Activated naive CD4-positive, alpha-beta T cell treated with anti-CD3 and anti-CD28 coated beads, Interleukin-2, amount 50 U/mL, for 24 hours (primary cell): Measurements from ENCODE around the gene TPM3.

Experiments
- H3K27ac Mint-ChIP-seq: one replicate; pipeline ENCODE4 v1.8.0; 2021; ENCODE audit warnings: mild to moderate bottlenecking, mixed read lengths
- H3K27me3 Mint-ChIP-seq: one replicate; pipeline ENCODE4 v1.8.0; 2021; ENCODE audit warnings: mixed read lengths
- H3K36me3 Mint-ChIP-seq: one replicate; pipeline ENCODE4 v1.8.0; 2021; ENCODE audit warnings: mixed read lengths
- H3K4me1 Mint-ChIP-seq: one replicate; pipeline ENCODE4 v1.8.0; 2021; ENCODE audit warnings: mixed read lengths
- H3K4me3 Mint-ChIP-seq: one replicate; pipeline ENCODE4 v1.8.0; 2021; ENCODE audit warnings: mild to moderate bottlenecking, mixed read lengths
- H3K9me3 Mint-ChIP-seq: one replicate; pipeline ENCODE4 v1.8.0; 2021; ENCODE audit warnings: mixed read lengths

TPM3 gene

DNA sequence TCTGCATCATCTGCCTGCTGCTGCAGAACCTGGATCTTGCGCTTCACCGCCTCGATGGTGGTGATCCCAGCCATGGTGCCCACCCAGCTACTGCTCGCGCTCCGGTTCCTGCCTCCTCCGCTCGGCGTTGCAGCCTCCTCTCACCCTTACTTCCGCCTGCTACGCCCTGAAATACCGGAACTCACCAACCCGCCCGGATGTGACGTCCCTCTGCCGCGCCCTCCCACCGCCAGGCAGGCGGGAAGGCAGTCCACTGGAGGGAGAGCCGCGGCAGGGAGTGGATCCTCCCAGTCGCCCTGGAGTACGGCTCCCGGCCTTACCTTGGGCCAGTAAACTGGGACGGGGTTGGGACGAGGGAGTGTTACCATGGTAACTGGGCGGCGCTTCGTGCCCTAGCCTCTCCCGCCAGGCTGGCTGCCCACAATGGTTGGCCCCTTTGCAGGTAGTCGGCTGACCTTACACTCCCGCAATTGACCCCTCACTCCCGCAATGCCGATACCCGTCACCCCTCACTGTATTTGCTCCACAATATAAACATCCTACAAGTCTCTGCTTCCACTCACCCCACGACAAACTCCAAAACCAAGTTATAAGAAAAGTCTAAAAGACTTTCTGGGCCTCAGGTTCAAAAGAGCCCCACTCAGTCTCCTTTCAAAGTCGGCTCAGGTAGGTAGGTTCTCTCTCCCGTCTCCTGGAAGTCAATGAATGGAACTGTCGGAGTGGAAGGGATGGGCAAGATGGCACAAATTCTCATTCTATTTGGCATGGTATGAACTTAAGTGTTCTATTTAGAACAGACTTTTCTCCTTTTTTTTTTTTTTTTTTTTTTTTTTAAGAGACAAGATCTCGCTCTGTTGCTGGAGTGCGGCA lies 8.6 kb downstream of the TPM3 start:
- H3K27me3 Mint-ChIP-seq, result no peaks in the 10 kb centered on the region
- H3K4me1 Mint-ChIP-seq, result peaks cover 37% of the 10 kb centered on the region
- peak overlapping the region; percentile 100 for H3K27ac Mint-ChIP-seq
- H3K4me3 Mint-ChIP-seq, result peak overlapping the region; percentile 100
- H3K9me3 Mint-ChIP-seq, result no peaks in the 10 kb centered on the region
- peaks cover 10% of the 10 kb centered on the region for H3K36me3 Mint-ChIP-seq

DNA sequence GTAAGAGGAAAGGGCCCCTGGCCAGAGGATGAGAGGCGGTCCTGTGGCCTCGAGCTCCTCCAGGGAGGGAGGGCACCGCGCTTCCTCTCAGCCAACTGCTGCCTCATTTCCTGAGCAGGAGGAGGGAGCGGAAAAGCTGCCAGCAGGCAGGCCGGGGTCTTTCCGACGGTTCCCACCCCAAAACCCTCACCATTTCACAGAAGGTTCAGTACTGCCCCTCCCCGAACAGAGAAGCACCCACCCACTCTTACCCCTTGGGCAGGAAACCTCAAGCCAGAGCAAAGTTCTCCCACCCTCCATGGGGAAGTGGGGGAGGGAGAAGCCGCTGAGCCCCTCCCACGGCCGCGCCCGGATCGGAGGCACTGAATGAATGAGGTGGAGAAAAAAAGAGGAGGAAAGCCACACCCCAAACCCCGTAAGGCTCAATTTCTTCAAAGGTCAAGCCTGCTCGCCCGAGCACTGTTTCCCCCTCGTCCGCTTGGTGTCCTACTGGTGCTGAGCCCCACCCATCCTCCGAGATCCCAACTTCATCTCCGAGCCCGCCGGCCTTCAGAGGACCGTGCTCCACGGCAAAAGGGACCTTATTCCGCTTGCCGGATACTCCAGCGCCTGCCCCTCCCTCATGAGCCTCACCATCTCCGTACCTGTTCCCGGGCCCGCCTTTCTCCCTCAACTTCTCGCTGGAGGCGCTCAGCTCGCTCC lies 9.4 kb downstream of the TPM3 start:
- Mint-ChIP-seq H3K36me3 (peaks cover 11% of the 10 kb centered on the region), H3K27me3 (no peaks in the 10 kb centered on the region), H3K4me1 (peaks cover 45% of the 10 kb centered on the region), H3K27ac (peak overlapping the region; percentile 100), H3K9me3 (no peaks in the 10 kb centered on the region), H3K4me3 (peak overlapping the region; percentile 100)

DNA sequence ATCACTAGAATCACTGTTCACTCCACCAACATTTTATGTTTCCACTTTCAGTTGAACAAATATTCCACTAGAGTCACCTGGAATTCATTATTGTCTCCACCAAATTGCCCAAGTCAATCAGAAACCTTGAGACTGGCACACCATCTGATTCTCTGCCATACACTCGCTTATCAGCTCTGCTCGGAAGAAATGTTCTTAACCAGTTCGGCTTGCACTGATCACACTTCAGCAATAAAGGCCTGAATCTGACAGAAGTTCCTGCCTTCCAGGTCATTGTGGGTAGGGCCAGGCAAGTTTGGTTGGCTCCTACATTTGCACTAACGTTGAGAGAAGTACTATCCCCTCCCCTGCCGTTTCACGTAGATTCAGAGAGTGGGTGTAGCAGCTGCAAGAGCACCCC lies 10.0 kb downstream of the TPM3 start:
- Mint-ChIP-seq H3K9me3 (no peaks in the 10 kb centered on the region), H3K36me3 (peaks cover 11% of the 10 kb centered on the region), H3K4me3 (peak overlapping the region; percentile 100), H3K27ac (peak overlapping the region; percentile 100), H3K27me3 (no peaks in the 10 kb centered on the region), H3K4me1 (peaks cover 50% of the 10 kb centered on the region)

DNA sequence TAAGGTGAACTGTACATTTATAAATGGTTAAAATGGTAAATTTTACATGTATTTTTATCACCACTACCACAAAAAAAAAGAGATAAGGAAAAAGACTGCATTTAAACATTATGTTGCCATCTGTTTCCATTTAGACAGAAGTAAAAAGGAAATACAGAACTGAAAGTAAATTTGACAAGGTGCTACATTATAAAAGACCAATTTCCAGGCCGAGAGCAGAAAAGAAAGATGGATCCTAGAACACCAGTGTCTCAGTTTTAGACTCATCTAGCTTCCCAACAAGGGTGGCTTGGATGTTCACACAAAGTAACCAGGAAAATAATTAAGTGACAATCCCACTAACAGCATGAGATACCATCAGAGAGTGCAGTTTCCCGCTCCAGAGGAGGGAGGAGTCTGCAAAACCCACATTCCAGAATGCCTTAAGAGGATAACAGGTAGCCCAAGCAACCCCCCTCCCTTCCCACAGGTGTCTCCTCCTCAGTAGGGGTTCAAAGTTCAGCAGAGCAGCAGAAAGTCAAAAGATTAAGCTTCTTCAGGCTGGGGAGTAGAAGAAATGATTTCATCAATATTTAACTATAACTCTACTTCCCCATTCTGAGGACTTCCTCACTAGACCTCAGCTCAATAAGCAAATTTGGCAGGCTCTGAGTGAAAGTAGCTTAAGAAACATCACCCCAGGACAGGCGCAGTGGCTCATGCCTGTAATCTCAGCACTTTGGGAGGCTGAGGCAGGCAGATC lies 11.8 kb downstream of the TPM3 start:
- H3K4me1 Mint-ChIP-seq, result peaks cover 67% of the 10 kb centered on the region
- H3K9me3 Mint-ChIP-seq, result no peaks in the 10 kb centered on the region
- peaks cover 14% of the 10 kb centered on the region for H3K36me3 Mint-ChIP-seq

DNA sequence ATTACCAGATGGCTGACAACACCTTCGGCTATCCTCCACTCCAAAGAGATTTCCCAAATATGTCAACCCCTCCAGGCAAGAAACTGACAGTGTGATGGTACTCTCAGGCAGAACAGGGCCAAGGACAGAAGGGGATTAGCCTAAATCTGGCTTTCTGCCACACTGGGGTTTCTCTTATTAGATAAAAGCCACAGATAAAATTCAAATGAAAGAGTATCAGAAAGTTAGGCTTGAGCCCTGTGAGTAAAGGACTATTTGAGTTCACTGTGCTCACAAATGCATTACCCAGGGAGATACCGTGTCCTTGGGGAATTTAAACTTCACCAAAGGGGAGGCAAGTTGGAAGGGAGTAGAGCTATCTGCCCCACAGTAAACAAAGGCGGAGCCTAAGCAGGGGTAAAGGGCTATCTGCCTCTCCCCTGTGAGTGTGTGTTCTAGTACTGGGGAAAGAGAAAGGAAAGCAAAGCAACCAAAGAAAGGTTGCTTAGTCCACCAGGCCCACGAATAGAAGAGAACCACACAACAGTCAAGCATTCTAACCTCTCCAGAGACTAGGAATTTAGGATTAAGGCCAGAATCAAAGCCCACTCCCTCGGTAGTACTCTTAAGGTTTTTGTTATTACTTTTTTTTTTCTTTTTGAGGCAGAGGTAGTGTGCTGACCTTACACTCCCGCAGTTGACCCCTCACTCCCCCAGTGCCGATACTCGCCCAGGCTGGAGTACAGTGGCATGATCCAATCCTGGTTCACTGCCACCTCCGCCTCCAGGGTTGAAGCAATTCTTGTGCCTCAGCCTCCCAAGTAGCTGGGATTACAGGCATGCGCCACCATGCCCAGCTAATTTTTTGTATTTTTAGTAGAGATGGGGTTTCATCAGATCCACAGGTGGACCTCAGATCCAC lies 12.7 kb downstream of the TPM3 start:
- Mint-ChIP-seq H3K27me3 (no peaks in the 10 kb centered on the region), H3K36me3 (peaks cover 14% of the 10 kb centered on the region)

More for the DNA sequence above, 11.8 kb downstream of the TPM3 start:
- peak overlapping the region; percentile 94 for H3K27ac Mint-ChIP-seq
- H3K4me3 Mint-ChIP-seq, result peak overlapping the region; percentile 100
- no peaks in the 10 kb centered on the region for H3K27me3 Mint-ChIP-seq

DNA sequence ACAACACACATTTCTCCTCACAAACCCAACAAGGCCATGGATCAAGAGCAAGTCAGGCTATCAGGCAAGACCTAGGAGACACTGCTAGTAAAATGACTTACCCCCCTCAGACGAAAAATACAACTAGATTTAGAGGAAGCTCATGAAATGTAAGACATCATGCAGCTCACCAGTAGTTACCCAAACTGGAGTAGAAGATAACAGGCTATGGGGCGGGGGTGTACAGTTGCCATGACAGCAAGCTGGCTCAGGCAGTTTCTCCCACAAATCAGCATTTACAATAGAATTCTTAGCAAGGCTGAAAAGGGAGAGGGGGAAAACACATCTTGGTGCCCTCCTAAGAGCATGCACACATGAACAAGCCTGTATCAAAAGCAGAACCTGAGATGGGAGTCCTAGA lies 13.9 kb downstream of the TPM3 start:
- peaks cover 63% of the 10 kb centered on the region for H3K4me1 Mint-ChIP-seq
- H3K9me3 Mint-ChIP-seq, result no peaks in the 10 kb centered on the region
- H3K4me3 Mint-ChIP-seq, result peak overlapping the region; percentile 72
- H3K36me3 Mint-ChIP-seq, result peaks cover 13% of the 10 kb centered on the region
- no peaks in the 10 kb centered on the region for H3K27me3 Mint-ChIP-seq
- peak overlapping the region; percentile 63 for H3K27ac Mint-ChIP-seq

More for the DNA sequence above, 12.7 kb downstream of the TPM3 start:
- peak overlapping the region; percentile 94 for H3K27ac Mint-ChIP-seq
- H3K4me3 Mint-ChIP-seq, result peak overlapping the region; percentile 100
- peaks cover 67% of the 10 kb centered on the region for H3K4me1 Mint-ChIP-seq
- H3K9me3 Mint-ChIP-seq, result no peaks in the 10 kb centered on the region

DNA sequence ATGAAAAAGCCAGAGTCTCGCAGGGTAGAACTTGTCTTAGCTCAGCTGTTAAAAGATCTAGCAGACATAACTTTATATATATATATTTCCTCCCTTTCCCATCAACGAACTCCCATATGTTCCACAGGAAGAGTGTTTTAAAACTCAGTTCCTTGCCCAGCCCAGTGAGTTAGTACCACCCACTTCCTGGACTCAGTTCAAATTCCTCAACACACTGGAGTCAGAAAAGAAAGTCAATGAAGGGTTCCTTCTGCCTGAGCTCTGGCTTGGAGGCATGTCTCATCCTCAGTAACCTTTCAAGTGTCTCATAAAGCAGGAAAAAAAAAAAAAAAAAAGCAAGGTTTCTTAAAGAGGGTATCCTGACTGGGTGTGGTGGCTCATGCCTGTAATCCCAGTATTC lies 15.6 kb downstream of the TPM3 start:
- no peaks in the 10 kb centered on the region for H3K9me3 Mint-ChIP-seq
- peak overlapping the region; percentile 63 for H3K4me3 Mint-ChIP-seq
- H3K4me1 Mint-ChIP-seq, result peaks cover 76% of the 10 kb centered on the region
- H3K27ac Mint-ChIP-seq, result peak overlapping the region; percentile 68
- H3K36me3 Mint-ChIP-seq, result peaks cover 22% of the 10 kb centered on the region
- no peaks in the 10 kb centered on the region for H3K27me3 Mint-ChIP-seq

DNA sequence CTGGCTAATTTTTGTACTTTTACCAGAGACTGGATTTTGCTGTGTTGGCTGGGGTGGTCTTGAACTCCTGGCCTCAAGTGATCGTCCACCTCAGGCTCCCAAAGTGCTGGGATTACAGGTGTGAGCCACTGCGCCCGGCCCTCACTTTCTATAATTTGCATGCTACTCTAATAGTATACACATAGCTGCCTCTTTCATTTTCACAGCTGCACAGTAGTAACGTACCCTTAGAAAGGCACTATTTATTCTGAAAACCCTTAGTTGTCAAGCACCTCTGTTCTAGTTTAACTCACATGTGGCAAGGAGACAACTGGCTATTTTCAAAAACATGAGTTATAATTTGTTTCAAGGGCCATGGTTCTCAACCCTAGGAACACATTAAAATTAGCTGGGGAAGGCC lies 17.2 kb downstream of the TPM3 start:
- peak overlapping the region; percentile 51 for H3K27ac Mint-ChIP-seq
- no peaks in the 10 kb centered on the region for H3K27me3 Mint-ChIP-seq
- peaks cover 77% of the 10 kb centered on the region for H3K4me1 Mint-ChIP-seq
- no peaks in the 10 kb centered on the region for H3K9me3 Mint-ChIP-seq
- no peak overlapping the region for H3K4me3 Mint-ChIP-seq
- peaks cover 28% of the 10 kb centered on the region for H3K36me3 Mint-ChIP-seq

DNA sequence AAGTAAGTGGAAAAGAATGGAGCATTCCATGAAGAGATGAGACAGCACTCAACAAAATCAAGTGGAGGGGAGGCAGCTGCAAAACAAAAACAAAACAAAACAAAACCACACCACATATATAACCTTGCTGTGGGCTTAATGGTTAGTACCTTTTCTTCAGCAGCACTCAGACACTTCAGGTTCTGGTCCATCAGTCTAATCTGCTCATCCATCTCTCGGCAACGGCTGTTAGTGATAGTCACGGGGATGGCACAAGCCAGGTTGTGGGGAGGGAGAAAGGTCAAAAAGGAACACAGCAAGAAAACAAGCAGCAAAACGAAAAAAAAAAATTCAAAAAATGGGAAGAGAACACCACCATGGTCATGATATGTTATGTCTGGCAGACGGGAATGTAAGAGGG lies 20.0 kb downstream of the TPM3 start:
- Mint-ChIP-seq H3K36me3 (peaks cover 39% of the 10 kb centered on the region), H3K4me3 (peak overlapping the region; percentile 77), H3K27me3 (no peaks in the 10 kb centered on the region), H3K9me3 (no peaks in the 10 kb centered on the region), H3K27ac (peak overlapping the region; percentile 97), H3K4me1 (peaks cover 62% of the 10 kb centered on the region)

DNA sequence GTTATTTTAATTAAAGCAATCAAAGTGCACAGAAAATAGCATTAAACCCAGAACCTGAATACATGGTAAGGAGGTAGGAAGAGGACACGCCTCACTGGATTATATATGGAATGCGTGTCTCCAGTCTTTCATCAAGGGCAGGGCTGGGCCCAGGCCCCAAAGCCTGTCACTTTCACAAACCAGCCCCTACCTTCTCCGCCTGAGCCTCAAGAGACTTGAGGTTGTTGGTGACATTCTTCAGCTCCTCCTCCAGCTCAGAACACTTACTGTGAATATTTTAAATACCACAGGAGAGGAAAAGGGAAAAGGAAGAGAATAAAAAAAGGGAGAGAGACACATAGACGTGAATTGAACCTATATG lies 20.7 kb downstream of the TPM3 start:
- H3K27ac Mint-ChIP-seq, result peak overlapping the region; percentile 97
- H3K36me3 Mint-ChIP-seq, result peaks cover 37% of the 10 kb centered on the region
- no peaks in the 10 kb centered on the region for H3K9me3 Mint-ChIP-seq
- H3K4me1 Mint-ChIP-seq, result peaks cover 56% of the 10 kb centered on the region
- no peaks in the 10 kb centered on the region for H3K27me3 Mint-ChIP-seq
- peak overlapping the region; percentile 77 for H3K4me3 Mint-ChIP-seq

DNA sequence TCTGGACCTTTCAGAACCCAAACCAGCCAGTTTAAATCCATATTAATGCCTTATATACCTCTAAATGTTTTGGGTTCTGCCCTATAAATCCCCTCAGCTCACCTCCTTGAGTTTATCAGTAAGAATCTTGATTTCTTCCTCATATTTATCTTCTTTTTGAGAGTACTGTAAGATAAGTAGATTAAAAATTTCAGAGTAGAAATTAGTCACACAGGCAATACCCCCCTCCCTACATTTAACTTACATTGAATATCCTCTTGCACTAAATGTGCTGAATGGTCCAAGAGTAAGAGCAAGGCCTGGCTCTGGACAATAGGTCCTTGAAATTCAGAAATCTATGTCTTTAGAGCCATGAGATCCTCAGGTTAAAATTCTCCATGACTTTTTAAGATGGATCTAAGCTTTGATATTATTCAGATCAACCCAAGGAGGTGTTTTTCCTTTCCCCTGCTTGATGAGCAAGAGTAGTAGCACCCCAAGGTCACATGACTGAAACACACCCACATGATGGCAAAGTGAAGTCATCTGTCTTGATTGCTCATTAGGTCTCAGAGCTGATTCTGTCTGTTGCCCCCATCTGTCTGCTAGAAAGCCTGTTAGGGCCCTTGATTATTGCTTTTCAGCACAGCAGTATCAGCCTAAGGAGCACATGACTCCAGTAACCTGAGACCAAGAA lies 21.2 kb downstream of the TPM3 start:
- Mint-ChIP-seq H3K9me3 (no peaks in the 10 kb centered on the region), H3K36me3 (peaks cover 40% of the 10 kb centered on the region), H3K27ac (peak overlapping the region; percentile 97), H3K4me3 (peak overlapping the region; percentile 77), H3K27me3 (no peaks in the 10 kb centered on the region), H3K4me1 (peaks cover 54% of the 10 kb centered on the region)

DNA sequence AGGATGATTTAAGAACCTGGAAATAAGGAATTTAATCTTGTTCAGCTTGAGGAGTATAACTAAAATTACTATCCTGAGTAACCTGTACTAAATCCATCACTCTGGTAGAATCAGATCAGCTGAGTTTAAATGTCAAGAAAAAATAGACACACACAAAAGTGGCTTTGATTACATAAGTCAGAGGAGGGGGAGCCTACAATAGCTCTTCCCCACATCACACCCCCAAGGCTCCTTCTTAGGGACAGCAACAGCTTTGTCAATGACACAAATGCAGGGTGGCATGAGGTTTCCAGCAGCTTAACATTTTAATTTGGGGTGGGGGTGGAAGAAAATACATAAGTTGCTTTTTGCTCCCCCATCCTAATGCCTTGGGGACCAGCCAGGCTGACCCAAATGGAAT lies 24.4 kb downstream of the TPM3 start:
- Mint-ChIP-seq H3K27me3 (no peaks in the 10 kb centered on the region), H3K4me3 (peak overlapping the region; percentile 48), H3K27ac (peak overlapping the region; percentile 95), H3K36me3 (peaks cover 54% of the 10 kb centered on the region), H3K4me1 (peaks cover 69% of the 10 kb centered on the region), H3K9me3 (no peaks in the 10 kb centered on the region)

DNA sequence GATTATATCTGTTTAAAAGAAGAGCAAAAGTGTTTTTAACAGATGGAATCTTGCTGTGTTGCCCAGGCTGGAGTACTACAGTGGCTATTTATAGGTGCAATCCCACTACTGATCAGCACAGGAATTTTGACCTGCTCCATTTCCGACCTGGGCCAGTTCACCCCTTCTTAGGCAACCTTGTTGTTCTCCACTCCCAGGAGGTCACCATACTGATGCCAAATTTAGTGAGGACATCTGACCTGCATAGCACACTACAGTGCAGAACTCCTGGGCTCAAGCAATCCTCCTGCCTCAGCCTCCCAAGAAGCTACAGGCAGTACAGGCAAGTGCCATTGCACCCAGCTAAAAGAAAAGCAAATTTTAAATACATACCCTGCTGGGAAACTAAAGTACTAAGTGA lies 25.7 kb downstream of the TPM3 start:
- H3K27ac Mint-ChIP-seq, result no peak overlapping the region
- H3K4me1 Mint-ChIP-seq, result peaks cover 58% of the 10 kb centered on the region
- H3K4me3 Mint-ChIP-seq, result no peak overlapping the region
- no peaks in the 10 kb centered on the region for H3K27me3 Mint-ChIP-seq
- H3K36me3 Mint-ChIP-seq, result peaks cover 45% of the 10 kb centered on the region
- no peaks in the 10 kb centered on the region for H3K9me3 Mint-ChIP-seq

DNA sequence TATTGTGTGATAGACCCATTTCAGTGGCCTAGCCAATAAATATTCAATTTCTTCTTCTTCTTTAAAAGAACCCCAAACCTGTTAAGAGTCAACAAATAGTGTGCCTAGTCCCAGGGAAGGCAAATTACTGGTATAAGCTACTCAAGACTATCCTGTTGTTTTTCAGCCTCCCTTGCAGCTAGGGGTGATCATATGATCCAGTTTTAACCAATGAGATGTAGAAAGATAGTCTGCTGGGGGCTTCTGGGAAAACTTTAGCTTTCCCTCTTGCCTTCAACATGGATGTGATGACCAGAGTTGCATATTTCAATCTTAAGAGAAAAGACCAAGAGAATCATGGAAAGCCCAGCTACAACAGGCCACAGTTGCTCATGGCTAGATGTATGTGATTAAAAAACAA lies 32.3 kb downstream of the TPM3 start:
- H3K9me3 Mint-ChIP-seq, result no peaks in the 10 kb centered on the region
- peaks cover 44% of the 10 kb centered on the region for H3K36me3 Mint-ChIP-seq
- H3K4me3 Mint-ChIP-seq, result peak overlapping the region; percentile 7
- peaks cover 78% of the 10 kb centered on the region for H3K4me1 Mint-ChIP-seq
- H3K27ac Mint-ChIP-seq, result peak overlapping the region; percentile 96
- no peaks in the 10 kb centered on the region for H3K27me3 Mint-ChIP-seq
